Esophagus muscularis mucosa (tissue), 4 donors: ENCODE measurements around the gene ARMC10. TPM values are rescaled to one million over a fixed set of nuclear protein-coding genes. Genes with fewer than 3 reads are reported as not detected.
A peak's percentile ranks its signal among the peaks of the same experiment; 100 is the strongest.

Source experiments
- DNase-seq: peaks from one replicate; pipeline ENCODE4 v3.0.0-alpha.2; 2017; ENCODE audit errors: extremely low spot score
- H3K27ac ChIP-seq, 4 donors: fragments of 200-600 bp; sonication (generic); replicated peaks in 1 of 4; 1 replicate in 3 of 4; 2 replicates in 1 of 4; pipeline ENCODE4 v1.5.1; 2016 to 2019; ENCODE audit warnings: mild to moderate bottlenecking in 1 of 4
- H3K27me3 ChIP-seq, 4 donors: fragments of 200-600 bp; sonication (generic); one replicate each; pipeline versions ENCODE4 v1.5.1 to v1.6.0; 2016 to 2019
- H3K36me3 ChIP-seq, 4 donors: fragments of 200-600 bp; sonication (generic); one replicate each; pipeline ENCODE4 v1.5.1; 2016 to 2019
- H3K4me1 ChIP-seq, 4 donors: fragments of 200-600 bp; sonication (generic); one replicate each; pipeline ENCODE4 v1.5.1; 2016 to 2019
- H3K4me3 ChIP-seq, 4 donors: fragments of 200-600 bp; sonication (generic); 1 replicate in 2 of 4; 2 replicates in 2 of 4; pipeline ENCODE4 v1.5.1; 2016 to 2019; ENCODE audit warnings: mild to moderate bottlenecking in 4 of 4, moderate library complexity in 1 of 4
- H3K9me3 ChIP-seq, 4 donors: fragments of 200-600 bp; sonication (generic); 1 replicate in 3 of 4; 2 replicates in 1 of 4; pipeline ENCODE4 v1.5.1; 2016 to 2019
- EP300 ChIP-seq: sonication (generic); formaldehyde crosslinking; IDR thresholded peaks from one replicate; pipeline ENCODE4 v1.6.1; 2017; ENCODE audit warnings: antibody characterized with exemption
- POLR2A ChIP-seq: fragments of 450-650 bp; IDR thresholded peaks from one replicate; pipeline ENCODE4 v1.6.1; 2017; ENCODE audit warnings: antibody characterized with exemption, moderate library complexity, mild to moderate bottlenecking, low read depth
- POLR2AphosphoS5 ChIP-seq, 2 donors: sonication (generic); formaldehyde crosslinking; IDR thresholded peaks; one replicate each; pipeline ENCODE4 v1.6.1; 2017; ENCODE audit warnings: antibody characterized with exemption in 2 of 2
- WGBS: methylation state at CpG from one replicate; pipeline ENCODE4 v1.1.5; 2018; 5-methylcytosine and 5-hydroxymethylcytosine counted together
- intact Hi-C: fragments of 100-400 bp; cut with DNase I; formaldehyde crosslinking; loops from one replicate; pipeline ENCODE4 v1.15.1; 2023
- total RNA-seq, 4 donors: library from RNA; depleted of rRNA; stranded (reverse); fragments of >200 nt; gene quantifications; one replicate each; pipeline versions ENCODE4 v1.1.0 to v1.2.1, GENCODE V29; 2016
- TF ChIP-seq, protein P1 (sequence below), 3 experiments: fragments of 200-600 bp in 2 of 3; fragments of 450-650 bp in 1 of 3; sonication (generic) in 2 of 3; IDR thresholded peaks; one replicate each; pipeline ENCODE4 v1.5.1; 2017 to 2019; ENCODE audit warnings: antibody characterized with exemption in 3 of 3, mild to moderate bottlenecking in 2 of 3, moderate library complexity in 1 of 3

Gene ARMC10
- total RNA-seq, 4 donors from 2014 or later: 28.8 to 41.2 (median 37.2) TPM

DNA sequence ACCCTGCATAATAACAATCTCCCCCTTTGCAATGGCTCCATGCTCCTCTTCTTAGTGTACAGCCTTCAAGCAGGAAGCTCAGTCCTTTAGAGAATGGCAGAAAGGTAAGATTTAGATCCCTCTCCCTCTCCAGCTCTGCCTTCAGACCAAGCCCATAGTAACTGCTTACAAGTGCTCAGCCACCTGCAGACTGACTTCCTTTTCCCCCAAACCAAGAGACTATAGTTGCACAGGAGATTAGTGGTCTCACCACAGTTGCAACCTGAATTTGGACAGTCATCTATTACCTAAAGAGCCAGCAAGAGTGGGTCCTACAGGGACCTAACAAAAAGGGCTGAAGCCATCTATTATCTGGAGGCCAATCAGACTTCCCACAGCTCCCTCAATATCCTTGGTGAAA is 16.8 kb upstream of the ARMC10 start:
- TF ChIP-seq POLR2AphosphoS5 (IDR thresholded peaks at IDR 0.05): no peak
- TF ChIP-seq, protein P1, sequence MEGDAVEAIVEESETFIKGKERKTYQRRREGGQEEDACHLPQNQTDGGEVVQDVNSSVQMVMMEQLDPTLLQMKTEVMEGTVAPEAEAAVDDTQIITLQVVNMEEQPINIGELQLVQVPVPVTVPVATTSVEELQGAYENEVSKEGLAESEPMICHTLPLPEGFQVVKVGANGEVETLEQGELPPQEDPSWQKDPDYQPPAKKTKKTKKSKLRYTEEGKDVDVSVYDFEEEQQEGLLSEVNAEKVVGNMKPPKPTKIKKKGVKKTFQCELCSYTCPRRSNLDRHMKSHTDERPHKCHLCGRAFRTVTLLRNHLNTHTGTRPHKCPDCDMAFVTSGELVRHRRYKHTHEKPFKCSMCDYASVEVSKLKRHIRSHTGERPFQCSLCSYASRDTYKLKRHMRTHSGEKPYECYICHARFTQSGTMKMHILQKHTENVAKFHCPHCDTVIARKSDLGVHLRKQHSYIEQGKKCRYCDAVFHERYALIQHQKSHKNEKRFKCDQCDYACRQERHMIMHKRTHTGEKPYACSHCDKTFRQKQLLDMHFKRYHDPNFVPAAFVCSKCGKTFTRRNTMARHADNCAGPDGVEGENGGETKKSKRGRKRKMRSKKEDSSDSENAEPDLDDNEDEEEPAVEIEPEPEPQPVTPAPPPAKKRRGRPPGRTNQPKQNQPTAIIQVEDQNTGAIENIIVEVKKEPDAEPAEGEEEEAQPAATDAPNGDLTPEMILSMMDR (IDR thresholded peaks at IDR 0.05): no peak
- TF ChIP-seq POLR2A: no peak
- no peak for TF ChIP-seq EP300
- DNase-seq: no peak
- H3K36me3 ChIP-seq: no peaks in the 10 kb centered on the region
- H3K27me3 ChIP-seq: no peaks in the 10 kb centered on the region
- H3K4me1 ChIP-seq: no peaks in the 10 kb centered on the region
- no peak overlapping the region for H3K27ac ChIP-seq
- intact Hi-C loops: no loop called here
- no peak overlapping the region for H3K4me3 ChIP-seq
- no peaks in the 10 kb centered on the region for H3K9me3 ChIP-seq

DNA sequence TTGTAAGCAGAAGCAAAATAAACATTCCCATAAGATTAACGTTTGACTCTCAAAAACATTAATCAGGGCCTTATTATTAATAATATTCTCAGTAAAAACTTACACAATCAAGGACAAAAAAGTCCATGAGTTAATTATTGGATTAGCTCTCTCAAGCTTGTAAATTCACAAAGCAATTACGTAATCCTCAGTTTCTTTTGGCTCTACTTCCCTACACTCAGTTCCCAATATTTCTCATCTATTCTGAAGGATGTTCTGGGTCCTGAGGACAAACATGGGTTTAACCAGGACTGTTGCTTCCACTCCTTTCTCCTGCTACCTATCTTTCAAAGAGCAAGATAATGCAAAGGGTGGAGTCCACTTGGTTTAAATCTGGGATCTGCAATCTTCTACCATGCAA is 15.5 kb upstream of the ARMC10 start:
- TF ChIP-seq EP300 (no peak), POLR2AphosphoS5 (IDR thresholded peaks at IDR 0.05) (no peak), POLR2A (no peak)
- no peak overlapping the region for H3K4me3 ChIP-seq
- H3K36me3 ChIP-seq: no peaks in the 10 kb centered on the region
- H3K9me3 ChIP-seq: no peaks in the 10 kb centered on the region
- H3K27me3 ChIP-seq: no peaks in the 10 kb centered on the region
- DNase-seq: no peak
- no peak overlapping the region for H3K27ac ChIP-seq
- 44% methylated on average over 2 of the region's 2 CpGs for WGBS
- H3K4me1 ChIP-seq: no peaks in the 10 kb centered on the region
- intact Hi-C loops: no loop called here

DNA sequence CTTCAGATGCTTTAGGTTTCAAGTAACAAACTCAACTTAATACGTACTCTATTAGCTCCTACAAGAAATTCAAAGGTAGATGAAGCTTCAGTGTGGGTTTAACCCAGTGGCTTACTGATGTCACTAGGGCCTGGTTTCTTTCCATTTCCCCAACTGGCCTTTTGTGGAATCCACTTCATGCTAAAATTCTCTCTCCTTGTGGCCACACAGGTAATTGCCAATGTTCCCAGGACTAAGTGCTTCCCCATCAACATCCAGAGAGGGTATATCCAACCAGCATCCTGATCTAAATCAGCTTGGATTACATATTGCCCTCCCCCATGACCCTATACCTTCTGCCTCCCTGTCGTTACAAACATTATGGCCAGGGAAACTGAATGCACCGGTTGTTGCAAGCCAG is 11.0 kb upstream of the ARMC10 start:
- Histone ChIP-seq H3K4me1 (no peaks in the 10 kb centered on the region), H3K36me3 (no peaks in the 10 kb centered on the region), H3K27ac (no peak overlapping the region), H3K4me3 (no peak overlapping the region), H3K27me3 (no peaks in the 10 kb centered on the region), H3K9me3 (no peaks in the 10 kb centered on the region)
- no peak for DNase-seq
- intact Hi-C loops: loop anchor here (10.0 kb wide), 1 partner anchor 309 kb away; no protein-coding TSS in a partner anchor
- 84% methylated on average over 3 of the region's 3 CpGs for WGBS
- TF ChIP-seq POLR2AphosphoS5 (IDR thresholded peaks at IDR 0.05) (no peak), POLR2A (no peak), EP300 (no peak)
- TF ChIP-seq, protein P1 (IDR thresholded peaks at IDR 0.05): no peak

DNA sequence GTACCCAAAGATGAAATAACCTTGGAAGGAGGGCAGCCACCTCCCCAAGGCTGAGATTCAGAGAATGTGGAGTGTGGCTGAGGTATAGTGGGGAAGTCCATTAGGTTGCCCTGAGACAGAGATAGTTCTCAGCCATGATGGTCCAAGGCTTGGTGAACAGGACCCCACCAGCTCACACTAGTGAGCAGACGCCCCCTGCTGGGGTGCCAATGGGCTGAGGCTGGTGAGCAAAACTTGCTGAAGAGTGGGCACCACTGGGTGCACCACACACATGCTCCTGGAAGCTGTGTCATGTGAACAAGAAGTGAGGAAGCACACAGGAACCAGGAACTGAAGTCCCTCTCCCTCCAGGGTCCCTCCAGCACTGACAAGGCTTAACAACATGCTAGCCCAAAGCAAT is 9.3 kb upstream of the ARMC10 start:
- no peaks in the 10 kb centered on the region for H3K9me3 ChIP-seq
- H3K36me3 ChIP-seq: no peaks in the 10 kb centered on the region
- H3K4me3 ChIP-seq: no peak overlapping the region
- no peak for TF ChIP-seq POLR2AphosphoS5 (IDR thresholded peaks at IDR 0.05)
- no peak for TF ChIP-seq POLR2A
- TF ChIP-seq, protein P1 (IDR thresholded peaks at IDR 0.05): peak in 2 of 3 experiments; percentile 17 to 32
- no peaks in the 10 kb centered on the region for H3K4me1 ChIP-seq
- no peak for DNase-seq
- intact Hi-C loops: loop anchor here (10.0 kb wide), 1 partner anchor 311 kb away; no protein-coding TSS in a partner anchor
- H3K27me3 ChIP-seq: no peaks in the 10 kb centered on the region
- 33% methylated on average over 1 of the region's 1 CpG for WGBS
- H3K27ac ChIP-seq: no peak overlapping the region

DNA sequence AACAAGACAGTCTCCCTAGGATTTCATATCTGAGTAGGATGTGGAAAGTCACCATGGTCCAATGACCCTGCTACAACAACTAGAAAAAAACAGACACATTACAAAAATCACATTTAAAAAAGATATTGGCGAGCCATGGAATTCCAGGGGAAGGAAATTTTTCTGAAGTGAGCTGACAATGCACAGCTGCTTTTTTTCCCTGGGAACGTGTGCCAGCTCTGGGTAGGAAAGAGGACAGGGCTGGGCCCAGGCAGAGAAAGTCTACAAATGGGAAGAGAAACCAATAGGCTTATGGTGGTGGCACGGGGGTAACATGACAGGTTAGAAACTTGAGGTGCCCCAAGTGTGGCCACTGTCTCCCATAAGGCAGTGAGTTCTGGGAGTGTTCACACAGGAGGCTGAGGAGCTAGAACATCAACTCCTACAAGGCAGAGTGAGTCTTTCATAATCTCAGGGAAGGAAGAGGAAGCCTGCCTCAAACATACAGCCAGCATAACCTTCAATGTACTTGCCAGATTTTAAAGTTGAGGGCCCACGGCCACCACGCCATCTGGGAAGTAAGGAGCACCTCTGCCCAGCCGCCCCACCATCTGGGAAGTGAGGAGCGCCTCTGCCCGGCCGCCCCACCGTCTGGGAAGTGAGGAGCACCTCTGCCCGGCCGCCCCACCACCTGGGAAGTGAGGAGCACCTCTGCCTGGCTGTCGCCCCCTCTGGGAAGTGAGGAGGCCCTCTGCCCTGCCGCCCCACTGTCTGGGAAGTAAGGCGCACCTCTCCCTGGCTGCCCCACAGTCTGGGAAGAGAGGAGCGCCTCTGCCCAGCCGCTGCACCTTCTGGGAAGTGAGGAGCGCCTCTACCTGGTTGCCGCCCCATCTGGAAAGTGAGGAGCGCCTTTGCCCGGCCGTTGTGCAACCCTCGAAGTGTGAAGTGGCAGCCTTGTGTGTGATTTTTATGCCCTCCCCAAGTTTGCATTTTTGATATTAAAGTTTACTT is 6.2 kb upstream of the ARMC10 start:
- DNase-seq: no peak
- Histone ChIP-seq H3K27ac (no peak overlapping the region), H3K27me3 (no peaks in the 10 kb centered on the region), H3K9me3 (no peaks in the 10 kb centered on the region), H3K4me3 (no peak overlapping the region), H3K4me1 (peaks cover 1 to 6% (median 3%) of the 10 kb centered on the region in 4 donors), H3K36me3 (no peaks in the 10 kb centered on the region)
- WGBS: 92% methylated on average over 17 of the region's 23 CpGs
- TF ChIP-seq EP300 (no peak), POLR2AphosphoS5 (IDR thresholded peaks at IDR 0.05) (no peak), POLR2A (no peak)
- TF ChIP-seq, protein P1 (IDR thresholded peaks at IDR 0.05): no peak
- intact Hi-C loops: loop anchor here (10.0 kb wide), 1 partner anchor 314 kb away; no protein-coding TSS in a partner anchor
